ENCODE results near the gene DTNBP1. TPM values are rescaled to one million over a fixed set of nuclear protein-coding genes. Genes with fewer than 3 reads are reported as not detected.

Gene DTNBP1
- total and polyA plus RNA-seq, 2 of the 8 experiments (the other 6 are each of a cell fraction or from before 2014, with no cell fraction given) = 13.5 to 22.1 TPM

GRCh38 chr6:15685619-15686018, 22.8 kb upstream of the DTNBP1 start:
- Histone ChIP-seq H2AFZ (ENCODE audit: low read length) (no peak overlapping the region), H2BK5ac (ENCODE audit: low read depth, low read length) (no peak overlapping the region), H3K27ac (ENCODE audit: low read depth, low read length) (no peak overlapping the region), H4K8ac (ENCODE audit: extremely low read depth, insufficient read depth, low read length) (no peak overlapping the region), H3K56ac (replicated peaks; ENCODE audit: insufficient read length, low read depth, low read length) (no peak overlapping the region), H2BK12ac (ENCODE audit: low read depth, low read length) (no peak overlapping the region), H3K27me3 (replicated peaks in 1 of 4; ENCODE audit: control insufficient read depth in 3 of 4, extremely low read depth in 1 of 4, insufficient read depth in 3 of 4, low read length in 3 of 4) (no peaks in the 10 kb centered on the region), H3K79me2 (ENCODE audit: control insufficient read depth in 1 of 2, insufficient read depth in 2 of 2, low read length in 2 of 2) (no peaks in the 10 kb centered on the region), H2BK120ac (replicated peaks; ENCODE audit: low read depth, low read length) (no peak overlapping the region), H3K79me1 (ENCODE audit: low read depth, low read length) (no peaks in the 10 kb centered on the region), H2BK20ac (ENCODE audit: low read length) (no peak overlapping the region), H3K9me3 (ENCODE audit: insufficient read depth in 2 of 2, low read depth in 1 of 2, low read length in 1 of 2) (peaks cover 0 to 4% of the 10 kb centered on the region in 2 experiments; a peak in 1 of 4 replicates), H4K91ac (replicated peaks; ENCODE audit: insufficient read length, low read length) (no peak overlapping the region), H3K9ac (replicated peaks in 1 of 4; ENCODE audit: extremely low read depth in 1 of 4, low read depth in 3 of 4, low read length in 3 of 4) (no peak overlapping the region), H2AK5ac (ENCODE audit: low read depth, low read length) (no peak overlapping the region), H2BK15ac (ENCODE audit: low read length) (no peak overlapping the region), H3K4ac (replicated peaks; ENCODE audit: insufficient read length, low read depth, low read length) (no peak overlapping the region), H3K4me2 (ENCODE audit: insufficient read depth in 1 of 2, low read depth in 2 of 2, low read length in 2 of 2) (no peak overlapping the region), H3K23ac (ENCODE audit: insufficient read length) (no peak overlapping the region), H3K14ac (ENCODE audit: insufficient read length) (no peak overlapping the region), H3K36me3 (ENCODE audit: control insufficient read depth in 2 of 4, insufficient read depth in 4 of 4, low read length in 3 of 4) (no peaks in the 10 kb centered on the region), H3K4me1 (replicated peaks in 1 of 4; ENCODE audit: control insufficient read depth in 3 of 4, insufficient read depth in 4 of 4, low read length in 3 of 4) (no peaks in the 10 kb centered on the region), H3K4me3 (ENCODE audit: extremely low read depth in 1 of 4, insufficient read depth in 2 of 4, low read depth in 3 of 4, low read length in 4 of 4) (no peak overlapping the region), H3K18ac (ENCODE audit: extremely low read depth, low read length) (no peak overlapping the region), H3K23me2 (ENCODE audit: low read depth, low read length) (no peaks in the 10 kb centered on the region), H4K20me1 (replicated peaks in 1 of 2; ENCODE audit: control insufficient read depth in 1 of 2, insufficient read depth in 2 of 2, low read length in 2 of 2) (no peaks in the 10 kb centered on the region), H4K5ac (ENCODE audit: insufficient read length, low read depth, low read length) (no peak overlapping the region)
- POLR2A ChIA-PET (ENCODE audit: partially characterized antibody) = interaction anchor here (1.6 kb wide), 1 partner anchor 445 kb away, joined by 4 read pairs; no protein-coding TSS in a partner anchor
- no peak for DNase-seq (ENCODE audit: low read depth in 1 of 2, low spot score in 2 of 2)
- CTCF ChIA-PET (ENCODE audit: partially characterized antibody) = interaction anchor here (0.6 to 2.8 kb wide), 8 partner anchors 9 to 520 kb away, joined by 3 to 17 read pairs (median 3); no protein-coding TSS in a partner anchor
- no peak for FAIRE-seq
- TF ChIP-seq POLR2A (IDR thresholded peaks at IDR 0.05; ENCODE audit: control extremely low read depth in 1 of 2, low read depth in 2 of 2, low read length in 2 of 2) = no peak
- no peak for TF ChIP-seq JUN (IDR thresholded peaks at IDR 0.05; ENCODE audit: low read depth, low read length)
